H9 (cell line): ENCODE data around the gene ASCC3. TPM values are rescaled to one million over a fixed set of nuclear protein-coding genes. Genes with fewer than 3 reads are reported as not detected.

Experiments
- DNase-seq: peaks from one replicate; pipeline ENCODE4 v3.0.0-alpha.2; 2017
- H2AFZ ChIP-seq: one replicate; pipeline ENCODE4 v1.6.1; 2013; ENCODE audit warnings: mild to moderate bottlenecking, low read length, control low read depth, moderate library complexity
- H2AK5ac ChIP-seq: 2 replicates; pipeline ENCODE4 v1.6.1; 2013; ENCODE audit warnings: low read length, control low read depth, mixed read lengths; ENCODE audit not compliant: insufficient read length
- H2BK120ac ChIP-seq: one replicate; pipeline ENCODE4 v1.6.1; 2013; ENCODE audit warnings: low read depth, mild to moderate bottlenecking, low read length, control low read depth, inconsistent platforms; ENCODE audit not compliant: poor library complexity, severe bottlenecking
- H2BK12ac ChIP-seq: 2 replicates; pipeline ENCODE4 v1.6.1; 2013; ENCODE audit warnings: low read length, control low read depth, mixed read lengths, low read depth; ENCODE audit not compliant: insufficient read length
- H2BK15ac ChIP-seq: 2 replicates; pipeline ENCODE4 v1.6.1; 2013; ENCODE audit warnings: low read depth, low read length, control low read depth
- H2BK20ac ChIP-seq: one replicate; pipeline ENCODE4 v1.6.1; 2013; ENCODE audit warnings: low read depth, mild to moderate bottlenecking, low read length, control low read depth, inconsistent platforms; ENCODE audit not compliant: poor library complexity, severe bottlenecking
- H2BK5ac ChIP-seq: 2 replicates; pipeline ENCODE4 v1.6.1; 2013; ENCODE audit warnings: low read length, control low read depth, mixed read lengths; ENCODE audit not compliant: insufficient read length
- H3K14ac ChIP-seq: 2 replicates; pipeline ENCODE4 v1.6.1; 2013; ENCODE audit warnings: low read length, control low read depth; ENCODE audit not compliant: insufficient read depth
- H3K18ac ChIP-seq: 2 replicates; pipeline ENCODE4 v1.6.1; 2013; ENCODE audit warnings: low read depth, mild to moderate bottlenecking, mixed read lengths, low read length, control low read depth; ENCODE audit not compliant: insufficient read length
- H3K23ac ChIP-seq: 2 replicates; pipeline ENCODE4 v1.6.1; 2013; ENCODE audit warnings: low read length, control low read depth, mixed read lengths, low read depth; ENCODE audit not compliant: insufficient read length
- H3K23me2 ChIP-seq: 2 replicates; pipeline ENCODE4 v1.6.1; 2013; ENCODE audit warnings: low read depth, mild to moderate bottlenecking, mixed read lengths, low read length, control low read depth; ENCODE audit not compliant: insufficient read length, poor library complexity, severe bottlenecking
- H3K27ac ChIP-seq: 2 replicates; pipeline ENCODE4 v1.5.1; 2013; ENCODE audit warnings: low read length, control low read depth, mixed read lengths, low read depth; ENCODE audit not compliant: insufficient read length
- H3K27me3 ChIP-seq: 2 replicates; pipeline ENCODE4 v1.6.1; 2013; ENCODE audit warnings: low read length, control low read depth, inconsistent platforms; ENCODE audit not compliant: insufficient read depth
- H3K4ac ChIP-seq: 2 replicates; pipeline ENCODE4 v1.6.1; 2013; ENCODE audit warnings: low read depth, mild to moderate bottlenecking, control low read depth, inconsistent platforms, low read length, moderate library complexity
- H3K4me1 ChIP-seq: 2 replicates; pipeline ENCODE4 v1.6.1; 2013; ENCODE audit warnings: low read length, control low read depth, inconsistent platforms; ENCODE audit not compliant: insufficient read depth
- H3K4me2 ChIP-seq: 2 replicates; pipeline ENCODE4 v1.6.1; 2013; ENCODE audit warnings: low read length, control low read depth, mixed read lengths; ENCODE audit not compliant: insufficient read length, insufficient read depth
- H3K56ac ChIP-seq: 2 replicates; pipeline ENCODE4 v1.6.1; 2013; ENCODE audit warnings: low read depth, mild to moderate bottlenecking, mixed read lengths, low read length, control low read depth; ENCODE audit not compliant: insufficient read length
- H3K79me1 ChIP-seq: 2 replicates; pipeline ENCODE4 v1.6.1; 2013; ENCODE audit warnings: low read depth, mild to moderate bottlenecking, moderate library complexity, low read length, control low read depth, inconsistent platforms; ENCODE audit not compliant: insufficient read depth, poor library complexity, severe bottlenecking
- H3K79me2 ChIP-seq: 2 replicates; pipeline ENCODE4 v1.6.1; 2013; ENCODE audit warnings: low read length, control low read depth, inconsistent platforms; ENCODE audit not compliant: insufficient read depth
- H3K9ac ChIP-seq: 2 replicates; pipeline ENCODE4 v1.6.1; 2013; ENCODE audit warnings: low read length, control low read depth, mixed read lengths; ENCODE audit not compliant: insufficient read length; ENCODE audit errors: extremely low read depth
- H3K9me3 ChIP-seq: one replicate; pipeline ENCODE4 v1.6.1; 2013; ENCODE audit warnings: low read depth, low read length, inconsistent platforms; ENCODE audit not compliant: control insufficient read depth
- H3T11ph ChIP-seq: one replicate; pipeline ENCODE4 v1.6.1; 2013; ENCODE audit warnings: mild to moderate bottlenecking, low read length, control low read depth, inconsistent platforms
- H4K20me1 ChIP-seq: one replicate; pipeline ENCODE4 v1.6.1; 2013; ENCODE audit not compliant: control insufficient read depth, insufficient read length, insufficient read depth
- H4K5ac ChIP-seq: 2 replicates; pipeline ENCODE4 v1.6.1; 2013; ENCODE audit warnings: low read depth, mild to moderate bottlenecking, mixed read lengths, low read length, control low read depth; ENCODE audit not compliant: insufficient read length
- H4K8ac ChIP-seq: replicated peaks from 2 replicates; pipeline ENCODE4 v1.6.1; 2013; ENCODE audit warnings: low read length, control low read depth, mixed read lengths, low read depth; ENCODE audit not compliant: insufficient read length
- H4K91ac ChIP-seq: 2 replicates; pipeline ENCODE4 v1.6.1; 2013; ENCODE audit warnings: low read depth, mild to moderate bottlenecking, moderate library complexity, mixed read lengths, low read length, control low read depth; ENCODE audit not compliant: insufficient read length
- H3K27ac Mint-ChIP-seq, 3 experiments: 2 replicates in 2 of 3; 3 replicates in 1 of 3; pipeline ENCODE4 v1.8.0; 2020 to 2021; ENCODE audit warnings: mixed read lengths in 3 of 3, mild to moderate bottlenecking in 1 of 3, moderate library complexity in 1 of 3
- H3K27me3 Mint-ChIP-seq: 2 replicates; pipeline ENCODE4 v1.8.0; 2021; ENCODE audit warnings: low read depth, mild to moderate bottlenecking, moderate library complexity, mixed read lengths
- H3K36me3 Mint-ChIP-seq, 3 experiments: 2 replicates in 2 of 3; 3 replicates in 1 of 3; pipeline ENCODE4 v1.8.0; 2020 to 2021; ENCODE audit warnings: low read depth in 3 of 3, mixed read lengths in 3 of 3; ENCODE audit not compliant: insufficient read depth in 1 of 3
- H3K4me1 Mint-ChIP-seq, 2 experiments: 2 replicates each; pipeline ENCODE4 v1.8.0; 2020; ENCODE audit warnings: mixed read lengths in 2 of 2
- H3K4me3 Mint-ChIP-seq, 2 experiments: 2 replicates in 1 of 2; 3 replicates in 1 of 2; pipeline ENCODE4 v1.8.0; 2020 to 2021; ENCODE audit warnings: mild to moderate bottlenecking in 2 of 2, mixed read lengths in 2 of 2, moderate library complexity in 1 of 2
- H3K9me3 Mint-ChIP-seq, 2 experiments: 2 replicates in 1 of 2; 3 replicates in 1 of 2; pipeline ENCODE4 v1.8.0; 2020; ENCODE audit warnings: mild to moderate bottlenecking in 2 of 2, mixed read lengths in 2 of 2, moderate library complexity in 1 of 2
- WGBS: extraction: QIAGEN DNeasy Blood & Tissue Kit; methylation state at CpG from one replicate; pipeline ENCODE4 v1.1.7; 2013; ENCODE audit warnings: missing lambda C conversion rate, low lambda C conversion rate, mixed read lengths; ENCODE audit not compliant: insufficient read length; ENCODE audit errors: extremely low coverage; 5-methylcytosine and 5-hydroxymethylcytosine counted together
- total RNA-seq: library from RNA; stranded (reverse); gene quantifications from 2 replicates; pipeline ENCODE4 v1.2.1, GENCODE V29; 2021
- TF ChIP-seq, protein P1 (sequence below): fragments of 200-600 bp; sonication (generic); conservative IDR thresholded peaks from 3 replicates; pipeline ENCODE4 v1.8.0; 2021; ENCODE audit warnings: antibody characterized with exemption, mild to moderate bottlenecking

The ASCC3 gene
- total RNA-seq, 1 experiment from 2014 or later = 63.8 TPM

DNA sequence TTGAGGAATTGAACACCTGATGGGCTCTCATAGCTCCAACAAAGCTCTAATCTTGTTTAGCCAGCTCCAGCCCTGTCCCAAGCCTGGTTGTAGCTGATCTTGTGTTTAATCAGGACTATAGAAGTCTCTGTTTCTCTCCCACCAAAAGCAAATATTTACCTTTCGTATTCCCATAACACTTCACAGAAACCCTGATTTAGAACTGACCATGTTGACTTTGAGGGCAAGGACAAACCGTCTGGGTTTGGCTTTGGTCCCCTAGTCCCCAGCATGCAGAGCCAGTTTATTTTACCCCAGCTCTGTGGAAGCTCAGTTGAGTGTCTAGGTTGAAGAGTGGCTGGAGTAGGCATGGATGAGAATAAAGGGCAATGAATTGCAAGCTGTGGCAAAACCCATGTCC is 398.4 kb downstream of the ASCC3 start:
- no peak overlapping the region for H3K56ac ChIP-seq
- Mint-ChIP-seq H3K27me3 (peaks cover 3% of the 10 kb centered on the region), H3K27ac (no peak overlapping the region; a peak in 1 of 7 replicates), H3K36me3 (no peaks in the 10 kb centered on the region), H3K4me3 (no peak overlapping the region), H3K4me1 (no peaks in the 10 kb centered on the region), H3K9me3 (no peaks in the 10 kb centered on the region)
- no peak overlapping the region for H3K9ac ChIP-seq
- H4K20me1 ChIP-seq = no peaks in the 10 kb centered on the region
- H3K79me1 ChIP-seq = no peaks in the 10 kb centered on the region
- WGBS = no CpG with 5 or more reads among the region's 2 CpGs
- no peak overlapping the region for H3K27ac ChIP-seq
- no peak overlapping the region for H4K8ac ChIP-seq
- no peak overlapping the region for H2BK15ac ChIP-seq
- no peaks in the 10 kb centered on the region for H3K4me1 ChIP-seq
- no peaks in the 10 kb centered on the region for H3K79me2 ChIP-seq
- H2AK5ac ChIP-seq = no peak overlapping the region
- H3T11ph ChIP-seq = no peak overlapping the region
- no peak overlapping the region for H3K14ac ChIP-seq
- H3K27me3 ChIP-seq = no peaks in the 10 kb centered on the region
- no peak overlapping the region for H2BK5ac ChIP-seq
- H4K91ac ChIP-seq = no peak overlapping the region
- no peaks in the 10 kb centered on the region for H3K23me2 ChIP-seq
- H3K18ac ChIP-seq = no peak overlapping the region
- H2BK12ac ChIP-seq = no peak overlapping the region
- no peak overlapping the region for H2BK120ac ChIP-seq
- H2AFZ ChIP-seq = no peak overlapping the region
- no peak overlapping the region for H3K23ac ChIP-seq
- TF ChIP-seq, protein P1, sequence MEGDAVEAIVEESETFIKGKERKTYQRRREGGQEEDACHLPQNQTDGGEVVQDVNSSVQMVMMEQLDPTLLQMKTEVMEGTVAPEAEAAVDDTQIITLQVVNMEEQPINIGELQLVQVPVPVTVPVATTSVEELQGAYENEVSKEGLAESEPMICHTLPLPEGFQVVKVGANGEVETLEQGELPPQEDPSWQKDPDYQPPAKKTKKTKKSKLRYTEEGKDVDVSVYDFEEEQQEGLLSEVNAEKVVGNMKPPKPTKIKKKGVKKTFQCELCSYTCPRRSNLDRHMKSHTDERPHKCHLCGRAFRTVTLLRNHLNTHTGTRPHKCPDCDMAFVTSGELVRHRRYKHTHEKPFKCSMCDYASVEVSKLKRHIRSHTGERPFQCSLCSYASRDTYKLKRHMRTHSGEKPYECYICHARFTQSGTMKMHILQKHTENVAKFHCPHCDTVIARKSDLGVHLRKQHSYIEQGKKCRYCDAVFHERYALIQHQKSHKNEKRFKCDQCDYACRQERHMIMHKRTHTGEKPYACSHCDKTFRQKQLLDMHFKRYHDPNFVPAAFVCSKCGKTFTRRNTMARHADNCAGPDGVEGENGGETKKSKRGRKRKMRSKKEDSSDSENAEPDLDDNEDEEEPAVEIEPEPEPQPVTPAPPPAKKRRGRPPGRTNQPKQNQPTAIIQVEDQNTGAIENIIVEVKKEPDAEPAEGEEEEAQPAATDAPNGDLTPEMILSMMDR = no peak
- H3K4me2 ChIP-seq = no peak overlapping the region
- H4K5ac ChIP-seq = no peak overlapping the region
- no peak overlapping the region for H2BK20ac ChIP-seq
- H3K9me3 ChIP-seq = no peaks in the 10 kb centered on the region
- DNase-seq = no peak
- no peak overlapping the region for H3K4ac ChIP-seq
